HepG2 (cell line): ENCODE results near the gene DPP7. TPM values are rescaled to one million over a fixed set of nuclear protein-coding genes. Genes with fewer than 3 reads are reported as not detected.

Experiments
- AKAP8 ChIP-seq: sonication (generic); formaldehyde crosslinking; IDR thresholded peaks from 2 replicates; pipeline ENCODE4 v1.5.1; 2020; ENCODE audit warnings: mild to moderate bottlenecking, missing genetic modification reagents
- ARNT2 ChIP-seq: sonication (generic); formaldehyde crosslinking; IDR thresholded peaks from 2 replicates; pipeline ENCODE4 v1.8.0; 2022; ENCODE audit warnings: mild to moderate bottlenecking, low read depth, missing genetic modification reagents, moderate library complexity
- EP300 ChIP-seq, 3 experiments: sonication (generic) in 1 of 3; formaldehyde crosslinking in 1 of 3; IDR thresholded peaks; 2 replicates each; pipeline versions ENCODE4 v1.5.1 to v1.6.1; 2011 to 2020; ENCODE audit warnings: low read depth in 2 of 3, low read length in 2 of 3, borderline replicate concordance in 1 of 3, improper control_type of control experiment in 1 of 3, mild to moderate bottlenecking in 1 of 3, missing genetic modification reagents in 1 of 3, moderate library complexity in 1 of 3
- FOXO1 ChIP-seq: sonication (generic); formaldehyde crosslinking; IDR thresholded peaks from 2 replicates; pipeline ENCODE4 v1.4.0; 2020; ENCODE audit warnings: missing genetic modification reagents
- GLI4 ChIP-seq: sonication (generic); formaldehyde crosslinking; IDR thresholded peaks from 2 replicates; pipeline ENCODE4 v1.5.1; 2020; ENCODE audit warnings: missing genetic modification reagents, mild to moderate bottlenecking, moderate library complexity, borderline replicate concordance
- HDAC2 ChIP-seq: sonication (generic); formaldehyde crosslinking; IDR thresholded peaks from 2 replicates; pipeline ENCODE4 v1.4.0; 2020; ENCODE audit warnings: missing genetic modification reagents
- MATR3 ChIP-seq: sonication (generic); formaldehyde crosslinking; IDR thresholded peaks from 2 replicates; pipeline ENCODE4 v1.4.0; 2020; ENCODE audit warnings: missing genetic modification reagents
- NR0B2 ChIP-seq: sonication (generic); formaldehyde crosslinking; IDR thresholded peaks from 2 replicates; pipeline ENCODE4 v1.4.0; 2020; ENCODE audit warnings: mild to moderate bottlenecking, missing genetic modification reagents
- RBAK ChIP-seq: sonication (generic); formaldehyde crosslinking; IDR thresholded peaks from 2 replicates; pipeline ENCODE4 v1.5.1; 2020; ENCODE audit warnings: mild to moderate bottlenecking, missing genetic modification reagents
- RFX5 ChIP-seq: IDR thresholded peaks from 2 replicates; pipeline ENCODE4 v1.6.1; 2011; ENCODE audit warnings: low read depth, low read length, improper control_type of control experiment
- SMC3 ChIP-seq: IDR thresholded peaks from 2 replicates; pipeline ENCODE4 v1.6.1; 2011; ENCODE audit warnings: low read length, improper control_type of control experiment
- SYNCRIP ChIP-seq: fragments of 200-400 bp; formaldehyde crosslinking; IDR thresholded peaks from 2 replicates; pipeline ENCODE4 v1.6.1; 2018; ENCODE audit warnings: mild to moderate bottlenecking, low read depth, low read length; ENCODE audit not compliant: insufficient read depth
- YEATS2 ChIP-seq: sonication (generic); formaldehyde crosslinking; IDR thresholded peaks from 2 replicates; pipeline ENCODE4 v1.4.0; 2020; ENCODE audit warnings: missing genetic modification reagents, borderline replicate concordance
- ZKSCAN5 ChIP-seq: sonication (generic); formaldehyde crosslinking; IDR thresholded peaks from 2 replicates; pipeline ENCODE4 v1.5.1; 2020; ENCODE audit warnings: mild to moderate bottlenecking, missing genetic modification reagents
- ZNF121 ChIP-seq: sonication (generic); formaldehyde crosslinking; IDR thresholded peaks from 2 replicates; pipeline ENCODE4 v1.5.0; 2020; ENCODE audit warnings: mild to moderate bottlenecking, missing genetic modification reagents
- ZNF232 ChIP-seq: sonication (generic); formaldehyde crosslinking; IDR thresholded peaks from 2 replicates; pipeline ENCODE4 v1.4.0; 2020; ENCODE audit warnings: missing genetic modification reagents, borderline replicate concordance
- ZNF574 ChIP-seq: sonication (generic); formaldehyde crosslinking; IDR thresholded peaks from 2 replicates; pipeline ENCODE4 v1.4.0; 2020; ENCODE audit warnings: missing genetic modification reagents
- ZSCAN22 ChIP-seq: sonication (generic); formaldehyde crosslinking; IDR thresholded peaks from 2 replicates; pipeline ENCODE4 v1.4.0; 2020; ENCODE audit warnings: mild to moderate bottlenecking, missing genetic modification reagents
- polyA plus RNA-seq, 8 experiments: library from polyadenylated mRNA; depleted of rRNA in 3 of 8; stranded (reverse) in 7 of 8; unstranded in 1 of 8; fragments of >200 nt; fragmentation: Illumina TruSeq in 4 of 8; extraction: Trizol in 4 of 8; gene quantifications; 2 replicates each; pipeline versions ENCODE4 v1.2.1 to v1.2.3, GENCODE V29; 2011 to 2016; ENCODE audit warnings: low read depth in 4 of 8, missing spikeins in 1 of 8, mixed read lengths in 1 of 8; ENCODE audit not compliant: insufficient read depth in 1 of 8
- total RNA-seq, 5 experiments: library from RNA; depleted of rRNA; stranded (reverse); fragments of >200 nt; fragmentation: Illumina TruSeq; extraction: Trizol; gene quantifications; 2 replicates each; pipeline ENCODE4 v1.2.3, GENCODE V29; 2016; ENCODE audit warnings: low read depth in 1 of 5
- TF ChIP-seq, protein P1 (sequence below): sonication (generic); formaldehyde crosslinking; IDR thresholded peaks from 2 replicates; pipeline ENCODE4 v1.4.0; 2020; ENCODE audit warnings: missing genetic modification reagents, mild to moderate bottlenecking, borderline replicate concordance
- TF ChIP-seq, protein P2 (sequence below): sonication (generic); formaldehyde crosslinking; IDR thresholded peaks from 2 replicates; pipeline ENCODE4 v1.5.1; 2020; ENCODE audit warnings: missing genetic modification reagents, mild to moderate bottlenecking, borderline replicate concordance
- TF ChIP-seq, protein P3 (sequence below): sonication (generic); formaldehyde crosslinking; IDR thresholded peaks from 2 replicates; pipeline ENCODE4 v1.8.0; 2022; ENCODE audit warnings: missing genetic modification reagents, mild to moderate bottlenecking, borderline replicate concordance

Gene DPP7
- total and polyA plus RNA-seq, 2 of the 13 experiments (the other 11 are each of a cell fraction or from before 2014, with no cell fraction given) = 1.2 to 4.5 TPM

GRCh38 chr9:137067860-137068538 is 46.5 kb downstream of the DPP7 start (continued):
- TF ChIP-seq, protein P1, sequence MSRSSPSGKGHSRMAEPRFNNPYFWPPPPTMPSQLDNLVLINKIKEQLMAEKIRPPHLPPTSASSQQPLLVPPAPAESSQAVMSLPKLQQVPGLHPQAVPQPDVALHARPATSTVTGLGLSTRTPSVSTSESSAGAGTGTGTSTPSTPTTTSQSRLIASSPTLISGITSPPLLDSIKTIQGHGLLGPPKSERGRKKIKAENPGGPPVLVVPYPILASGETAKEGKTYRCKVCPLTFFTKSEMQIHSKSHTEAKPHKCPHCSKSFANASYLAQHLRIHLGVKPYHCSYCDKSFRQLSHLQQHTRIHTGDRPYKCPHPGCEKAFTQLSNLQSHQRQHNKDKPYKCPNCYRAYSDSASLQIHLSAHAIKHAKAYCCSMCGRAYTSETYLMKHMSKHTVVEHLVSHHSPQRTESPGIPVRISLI (CRISPR knock-in tag) = peak; percentile 47; the same call in 1 of the 2 replicates
- TF ChIP-seq RFX5 = no peak
- 0 out of 2 replicates have a peak, but pooled peaks have one; percentile 54 for TF ChIP-seq NR0B2 (CRISPR knock-in tag)
- no peak for TF ChIP-seq SYNCRIP
- TF ChIP-seq ARNT2 (CRISPR knock-in tag) = no peak
- peak; percentile 66; the same call in 1 of the 2 replicates for TF ChIP-seq GLI4 (CRISPR knock-in tag)
- TF ChIP-seq MATR3 = no peak
- no peak for TF ChIP-seq RBAK (CRISPR knock-in tag)
- TF ChIP-seq FOXO1 = peak; percentile 4; the same call in 1 of the 2 replicates
- TF ChIP-seq EP300 (IDR thresholded peaks at IDR 0.05; ENCODE audit: low read depth in 2 of 2, low read length in 2 of 2) = no peak
- TF ChIP-seq EP300 (CRISPR knock-in tag; IDR thresholded peaks at IDR 0.05; ENCODE audit: borderline replicate concordance) = no peak
- peak; percentile 58; the same call in 1 of the 2 replicates for TF ChIP-seq ZNF121 (CRISPR knock-in tag)
- peak; percentile 59 for TF ChIP-seq HDAC2 (CRISPR knock-in tag)
- TF ChIP-seq ZSCAN22 = no peak
- peak; percentile 58 for TF ChIP-seq AKAP8 (CRISPR knock-in tag)
- peak; percentile 31; the same call in 1 of the 2 replicates for TF ChIP-seq ZNF574 (CRISPR knock-in tag)
- TF ChIP-seq, protein P2, sequence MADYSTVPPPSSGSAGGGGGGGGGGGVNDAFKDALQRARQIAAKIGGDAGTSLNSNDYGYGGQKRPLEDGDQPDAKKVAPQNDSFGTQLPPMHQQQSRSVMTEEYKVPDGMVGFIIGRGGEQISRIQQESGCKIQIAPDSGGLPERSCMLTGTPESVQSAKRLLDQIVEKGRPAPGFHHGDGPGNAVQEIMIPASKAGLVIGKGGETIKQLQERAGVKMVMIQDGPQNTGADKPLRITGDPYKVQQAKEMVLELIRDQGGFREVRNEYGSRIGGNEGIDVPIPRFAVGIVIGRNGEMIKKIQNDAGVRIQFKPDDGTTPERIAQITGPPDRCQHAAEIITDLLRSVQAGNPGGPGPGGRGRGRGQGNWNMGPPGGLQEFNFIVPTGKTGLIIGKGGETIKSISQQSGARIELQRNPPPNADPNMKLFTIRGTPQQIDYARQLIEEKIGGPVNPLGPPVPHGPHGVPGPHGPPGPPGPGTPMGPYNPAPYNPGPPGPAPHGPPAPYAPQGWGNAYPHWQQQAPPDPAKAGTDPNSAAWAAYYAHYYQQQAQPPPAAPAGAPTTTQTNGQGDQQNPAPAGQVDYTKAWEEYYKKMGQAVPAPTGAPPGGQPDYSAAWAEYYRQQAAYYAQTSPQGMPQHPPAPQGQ (CRISPR knock-in tag) = no peak
- TF ChIP-seq, protein P3, sequence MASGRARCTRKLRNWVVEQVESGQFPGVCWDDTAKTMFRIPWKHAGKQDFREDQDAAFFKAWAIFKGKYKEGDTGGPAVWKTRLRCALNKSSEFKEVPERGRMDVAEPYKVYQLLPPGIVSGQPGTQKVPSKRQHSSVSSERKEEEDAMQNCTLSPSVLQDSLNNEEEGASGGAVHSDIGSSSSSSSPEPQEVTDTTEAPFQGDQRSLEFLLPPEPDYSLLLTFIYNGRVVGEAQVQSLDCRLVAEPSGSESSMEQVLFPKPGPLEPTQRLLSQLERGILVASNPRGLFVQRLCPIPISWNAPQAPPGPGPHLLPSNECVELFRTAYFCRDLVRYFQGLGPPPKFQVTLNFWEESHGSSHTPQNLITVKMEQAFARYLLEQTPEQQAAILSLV = no peak
- TF ChIP-seq YEATS2 = no peak
- TF ChIP-seq ZKSCAN5 = no peak
- TF ChIP-seq ZNF232 = no peak
- peak; percentile 39; the same call in 1 of the 2 replicates for TF ChIP-seq SMC3
